Smooth muscle cell (in vitro differentiated cells): ENCODE measurements around the gene EXD1. TPM values are rescaled to one million over a fixed set of nuclear protein-coding genes. Genes with fewer than 3 reads are reported as not detected.

Source experiments
- DNase-seq: peaks from one replicate; lab custom pipeline; 2025; ENCODE audit not compliant: unreplicated experiment; lab: John Stamatoyannopoulos, UW
- H2AFZ ChIP-seq: fragments of 200-600 bp; sonication (generic); 2 replicates; pipeline ENCODE4 v1.6.0; 2016; ENCODE audit warnings: antibody characterized with exemption, low read depth, mild to moderate bottlenecking
- H3F3A ChIP-seq: fragments of 200-600 bp; sonication (generic); 2 replicates; pipeline ENCODE4 v1.6.0; 2017; ENCODE audit warnings: antibody characterized with exemption, low read depth
- H3K27ac ChIP-seq: fragments of 200-600 bp; sonication (generic); 2 replicates; pipeline ENCODE4 v1.5.1; 2016; ENCODE audit warnings: low read depth, mild to moderate bottlenecking
- H3K27me3 ChIP-seq: fragments of 200-600 bp; sonication (generic); 2 replicates; pipeline ENCODE4 v1.6.1; 2016; ENCODE audit warnings: low read depth, mild to moderate bottlenecking
- H3K36me3 ChIP-seq: fragments of 200-600 bp; sonication (generic); 2 replicates; pipeline ENCODE4 v1.5.1; 2016; ENCODE audit warnings: low read depth
- H3K4me1 ChIP-seq: fragments of 200-600 bp; sonication (generic); 2 replicates; pipeline ENCODE4 v1.5.1; 2016; ENCODE audit warnings: low read depth
- H3K4me2 ChIP-seq: fragments of 200-600 bp; sonication (generic); 2 replicates; pipeline ENCODE4 v1.6.0; 2016; ENCODE audit warnings: mild to moderate bottlenecking
- H3K4me3 ChIP-seq: fragments of 200-600 bp; sonication (generic); 2 replicates; pipeline ENCODE4 v1.5.1; 2016; ENCODE audit warnings: mild to moderate bottlenecking
- H3K79me2 ChIP-seq: fragments of 200-600 bp; sonication (generic); 2 replicates; pipeline ENCODE4 v1.6.0; 2016; ENCODE audit warnings: low read depth, mild to moderate bottlenecking
- H3K9ac ChIP-seq: fragments of 200-600 bp; sonication (generic); 2 replicates; pipeline ENCODE4 v1.6.0; 2016; ENCODE audit warnings: low read depth
- H3K9me3 ChIP-seq: fragments of 200-600 bp; sonication (generic); replicated peaks from 2 replicates; pipeline ENCODE4 v1.5.1; 2016; ENCODE audit warnings: low read depth
- H4K20me1 ChIP-seq: fragments of 200-600 bp; sonication (generic); 2 replicates; pipeline ENCODE4 v1.6.0; 2016; ENCODE audit warnings: low read depth
- WGBS: methylation state at CpG from one replicate; pipeline ENCODE4 v1.1.7; 2016; ENCODE audit warnings: low lambda C conversion rate; 5-methylcytosine and 5-hydroxymethylcytosine counted together
- polyA plus RNA-seq: library from polyadenylated mRNA; unstranded; fragments of >200 nt; fragmentation: Nextera tagmentation; extraction: Ambion mirVana; gene quantifications from 2 replicates; pipeline ENCODE4 v1.2.1, GENCODE V29; 2016
- total RNA-seq: library from RNA; depleted of rRNA; stranded (reverse); fragments of >200 nt; gene quantifications from 2 replicates; pipeline ENCODE4 v1.2.3, GENCODE V29; 2014
- TF ChIP-seq, protein P1 (sequence below): fragments of 200-600 bp; sonication (generic); IDR thresholded peaks from 2 replicates; pipeline ENCODE4 v1.5.1; 2017; ENCODE audit warnings: borderline replicate concordance, mild to moderate bottlenecking, antibody characterized with exemption; ENCODE audit not compliant: insufficient read depth, poor library complexity, severe bottlenecking

The EXD1 gene
- total and polyA plus RNA-seq, 2 experiments from 2014 or later: 0.04 TPM; not detected in 1

DNA sequence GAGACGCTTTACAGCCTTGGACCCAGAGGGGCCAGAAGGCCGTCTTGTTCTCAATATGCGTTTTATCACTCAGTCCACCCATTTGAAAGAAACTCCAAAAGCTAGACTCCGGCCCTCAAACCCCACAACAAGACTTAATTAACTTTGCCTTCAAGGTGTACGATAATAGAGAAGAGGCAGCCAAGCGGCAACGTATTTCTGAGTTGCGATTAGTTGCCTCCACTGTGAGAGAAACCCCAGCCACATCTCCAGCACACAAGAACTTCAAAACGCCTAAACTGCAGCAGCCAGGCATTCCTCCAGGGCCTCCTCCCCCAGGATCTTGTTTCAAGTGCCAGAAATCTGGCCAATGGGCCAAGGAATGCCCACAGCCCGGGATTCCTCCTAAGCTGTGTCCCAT lies 97.1 kb downstream of the EXD1 start:
- Histone ChIP-seq H3K27me3 (no peaks in the 10 kb centered on the region), H3K4me3 (no peak overlapping the region), H3K9ac (no peak overlapping the region), H3K79me2 (no peaks in the 10 kb centered on the region), H4K20me1 (no peaks in the 10 kb centered on the region), H3K36me3 (no peaks in the 10 kb centered on the region), H3K9me3 (no peaks in the 10 kb centered on the region), H3K4me1 (no peaks in the 10 kb centered on the region), H3K27ac (no peak overlapping the region), H2AFZ (no peak overlapping the region), H3K4me2 (no peak overlapping the region), H3F3A (no peaks in the 10 kb centered on the region)
- WGBS: 89% methylated on average over 10 of the region's 10 CpGs
- TF ChIP-seq, protein P1, sequence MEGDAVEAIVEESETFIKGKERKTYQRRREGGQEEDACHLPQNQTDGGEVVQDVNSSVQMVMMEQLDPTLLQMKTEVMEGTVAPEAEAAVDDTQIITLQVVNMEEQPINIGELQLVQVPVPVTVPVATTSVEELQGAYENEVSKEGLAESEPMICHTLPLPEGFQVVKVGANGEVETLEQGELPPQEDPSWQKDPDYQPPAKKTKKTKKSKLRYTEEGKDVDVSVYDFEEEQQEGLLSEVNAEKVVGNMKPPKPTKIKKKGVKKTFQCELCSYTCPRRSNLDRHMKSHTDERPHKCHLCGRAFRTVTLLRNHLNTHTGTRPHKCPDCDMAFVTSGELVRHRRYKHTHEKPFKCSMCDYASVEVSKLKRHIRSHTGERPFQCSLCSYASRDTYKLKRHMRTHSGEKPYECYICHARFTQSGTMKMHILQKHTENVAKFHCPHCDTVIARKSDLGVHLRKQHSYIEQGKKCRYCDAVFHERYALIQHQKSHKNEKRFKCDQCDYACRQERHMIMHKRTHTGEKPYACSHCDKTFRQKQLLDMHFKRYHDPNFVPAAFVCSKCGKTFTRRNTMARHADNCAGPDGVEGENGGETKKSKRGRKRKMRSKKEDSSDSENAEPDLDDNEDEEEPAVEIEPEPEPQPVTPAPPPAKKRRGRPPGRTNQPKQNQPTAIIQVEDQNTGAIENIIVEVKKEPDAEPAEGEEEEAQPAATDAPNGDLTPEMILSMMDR: no peak
- no peak for DNase-seq

Other genes starting within 250 kb of the EXD1 start
- gene INO80, start 114.5 kb downstream of the EXD1 start, total RNA-seq: 8.3 and 21.7 TPM in 2 replicates
- gene INO80, start 114.5 kb downstream of the EXD1 start, polyA plus RNA-seq: 3.1 and 4.4 TPM in 2 replicates
- 89.5 and 142 TPM in 2 replicates for gene CHP1, start 511 bp upstream of the EXD1 start, total RNA-seq
- gene CHP1, start 511 bp upstream of the EXD1 start, polyA plus RNA-seq: 22.1 and 28.0 TPM in 2 replicates
- gene OIP5, start 101.8 kb upstream of the EXD1 start, total RNA-seq: 4.2 and 4.9 TPM in 2 replicates
- 4.3 and 5.6 TPM in 2 replicates for gene OIP5, start 101.8 kb upstream of the EXD1 start, polyA plus RNA-seq
- 20.7 and 39.1 TPM in 2 replicates for gene NUSAP1, start 102.1 kb upstream of the EXD1 start, total RNA-seq
- 19.2 and 26.6 TPM in 2 replicates for gene NUSAP1, start 102.1 kb upstream of the EXD1 start, polyA plus RNA-seq
- 17.8 and 31.2 TPM in 2 replicates for gene NDUFAF1, start 171.7 kb upstream of the EXD1 start, total RNA-seq
- 20.1 and 28.2 TPM in 2 replicates for gene NDUFAF1, start 171.7 kb upstream of the EXD1 start, polyA plus RNA-seq
- gene RTF1, start 186.3 kb upstream of the EXD1 start, total RNA-seq: 25.7 and 38.4 TPM in 2 replicates
- 68.1 and 92.8 TPM in 2 replicates for gene RTF1, start 186.3 kb upstream of the EXD1 start, polyA plus RNA-seq